C4-2B (cell line): ENCODE data around the gene OR5M3.

Experiments used
- CTCF ChIP-seq: fragments of 450-650 bp; conservative IDR thresholded peaks from 2 replicates; pipeline ENCODE4 v1.5.1; 2017; ENCODE audit warnings: mild to moderate bottlenecking
- ZFX ChIP-seq: fragments of 450-650 bp; IDR thresholded peaks from 2 replicates; pipeline ENCODE4 v1.6.1; 2017

- TF ChIP-seq CTCF, result no peak
- no peak for TF ChIP-seq ZFX
Measured at GRCh38 chr11:56497010-56497409, 23.9 kb upstream of the OR5M3 start.
